Natural killer cell (primary cell): ENCODE results near the gene PDE11A. TPM values are rescaled to one million over a fixed set of nuclear protein-coding genes. Genes with fewer than 3 reads are reported as not detected.

Source experiments
- ATAC-seq, 3 donors: fragments of 150-1000 bp in 2 of 3; fragments of 200-7000 bp in 1 of 3; cut with Tn5 transposase; 1 replicate in 1 of 3; 2 replicates in 2 of 3; pipeline ENCODE4 v1.10.0; 2021; ENCODE audit warnings: mild to moderate bottlenecking in 2 of 3, moderate library complexity in 2 of 3
- DNase-seq, 2 donors: peaks; one replicate each; pipeline versions ENCODE4 v3.0.0 to v3.0.0-alpha.2; 2013 to 2021; ENCODE audit warnings: mixed read lengths in 1 of 2
- H3K27ac ChIP-seq: one replicate; pipeline ENCODE4 v1.5.1; 2013; ENCODE audit warnings: mild to moderate bottlenecking, low read length
- H3K27me3 ChIP-seq: one replicate; pipeline ENCODE4 v1.6.1; 2013; ENCODE audit warnings: low read length; ENCODE audit not compliant: control insufficient read depth, insufficient read depth
- H3K36me3 ChIP-seq: one replicate; pipeline ENCODE4 v1.6.1; 2013; ENCODE audit warnings: low read length; ENCODE audit not compliant: control insufficient read depth, insufficient read depth
- H3K4me1 ChIP-seq: one replicate; pipeline ENCODE4 v1.6.1; 2013; ENCODE audit warnings: low read length; ENCODE audit not compliant: control insufficient read depth, insufficient read depth
- H3K4me3 ChIP-seq: one replicate; pipeline ENCODE4 v1.5.1; 2013; ENCODE audit warnings: low read length
- H3K9me3 ChIP-seq: one replicate; pipeline ENCODE4 v1.6.1; 2013; ENCODE audit warnings: low read length; ENCODE audit not compliant: control insufficient read depth, insufficient read depth
- H3K27ac Mint-ChIP-seq, 2 donors: one replicate each; pipeline ENCODE4 v1.8.0; 2022; ENCODE audit warnings: mild to moderate bottlenecking in 2 of 2, mixed read lengths in 2 of 2, moderate library complexity in 1 of 2
- H3K27me3 Mint-ChIP-seq, 2 donors: one replicate each; pipeline ENCODE4 v1.8.0; 2022; ENCODE audit warnings: low read depth in 2 of 2, mixed read lengths in 2 of 2
- H3K36me3 Mint-ChIP-seq: one replicate; pipeline ENCODE4 v1.8.0; 2022; ENCODE audit warnings: mixed read lengths
- H3K4me1 Mint-ChIP-seq, 2 donors: one replicate each; pipeline ENCODE4 v1.8.0; 2022; ENCODE audit warnings: mixed read lengths in 2 of 2
- H3K4me3 Mint-ChIP-seq: one replicate; pipeline ENCODE4 v1.8.0; 2022; ENCODE audit warnings: mild to moderate bottlenecking, moderate library complexity, mixed read lengths
- H3K9me3 Mint-ChIP-seq, 2 donors: one replicate each; pipeline ENCODE4 v1.8.0; 2022; ENCODE audit warnings: mixed read lengths in 2 of 2
- WGBS: methylation state at CpG from one replicate; pipeline ENCODE4 v1.1.7; 2013; ENCODE audit warnings: missing lambda C conversion rate; ENCODE audit not compliant: insufficient coverage; 5-methylcytosine and 5-hydroxymethylcytosine counted together
- intact Hi-C: fragments of 100-400 bp; cut with micrococcal nuclease; formaldehyde crosslinking; loops from one replicate; pipeline ENCODE4 v1.14.2; 2022
- total RNA-seq, 4 donors: library from RNA; stranded (reverse); fragments of 120-200 nt in 1 of 4; gene quantifications; one replicate each; pipeline versions ENCODE4 v1.2.3 to v1.2.4, GENCODE V29; 2013 to 2022
- TF ChIP-seq, protein P1 (sequence below): fragments of 200-600 bp; IDR thresholded peaks from one replicate; pipeline ENCODE4 v1.8.0; 2022; ENCODE audit warnings: antibody characterized with exemption

The PDE11A gene
- total RNA-seq, 3 donors from 2014 or later (not counting 1 experiment from before 2014, with no cell fraction given), result not detected

- Histone ChIP-seq H3K4me3 (no peak overlapping the region), H3K27me3 (peaks cover 4% of the 10 kb centered on the region), H3K36me3 (no peaks in the 10 kb centered on the region), H3K4me1 (no peaks in the 10 kb centered on the region), H3K9me3 (no peaks in the 10 kb centered on the region), H3K27ac (no peak overlapping the region)
- 100% methylated on average over 1 of the region's 1 CpG for WGBS
- no peak overlapping the region for H3K27ac Mint-ChIP-seq
- H3K27me3 Mint-ChIP-seq, result peaks cover 15 to 32% of the 10 kb centered on the region in 2 donors
- no peaks in the 10 kb centered on the region for H3K4me1 Mint-ChIP-seq
- no peak for ATAC-seq
- DNase-seq, result no peak
- H3K9me3 Mint-ChIP-seq, result no peaks in the 10 kb centered on the region
- TF ChIP-seq, protein P1, sequence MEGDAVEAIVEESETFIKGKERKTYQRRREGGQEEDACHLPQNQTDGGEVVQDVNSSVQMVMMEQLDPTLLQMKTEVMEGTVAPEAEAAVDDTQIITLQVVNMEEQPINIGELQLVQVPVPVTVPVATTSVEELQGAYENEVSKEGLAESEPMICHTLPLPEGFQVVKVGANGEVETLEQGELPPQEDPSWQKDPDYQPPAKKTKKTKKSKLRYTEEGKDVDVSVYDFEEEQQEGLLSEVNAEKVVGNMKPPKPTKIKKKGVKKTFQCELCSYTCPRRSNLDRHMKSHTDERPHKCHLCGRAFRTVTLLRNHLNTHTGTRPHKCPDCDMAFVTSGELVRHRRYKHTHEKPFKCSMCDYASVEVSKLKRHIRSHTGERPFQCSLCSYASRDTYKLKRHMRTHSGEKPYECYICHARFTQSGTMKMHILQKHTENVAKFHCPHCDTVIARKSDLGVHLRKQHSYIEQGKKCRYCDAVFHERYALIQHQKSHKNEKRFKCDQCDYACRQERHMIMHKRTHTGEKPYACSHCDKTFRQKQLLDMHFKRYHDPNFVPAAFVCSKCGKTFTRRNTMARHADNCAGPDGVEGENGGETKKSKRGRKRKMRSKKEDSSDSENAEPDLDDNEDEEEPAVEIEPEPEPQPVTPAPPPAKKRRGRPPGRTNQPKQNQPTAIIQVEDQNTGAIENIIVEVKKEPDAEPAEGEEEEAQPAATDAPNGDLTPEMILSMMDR, result no peak
- no peak overlapping the region for H3K4me3 Mint-ChIP-seq
- H3K36me3 Mint-ChIP-seq, result no peaks in the 10 kb centered on the region
- intact Hi-C loops, result no loop called here
Observed at GRCh38 chr2:177596866-177597265, 475.7 kb downstream of the PDE11A start.

DNA sequence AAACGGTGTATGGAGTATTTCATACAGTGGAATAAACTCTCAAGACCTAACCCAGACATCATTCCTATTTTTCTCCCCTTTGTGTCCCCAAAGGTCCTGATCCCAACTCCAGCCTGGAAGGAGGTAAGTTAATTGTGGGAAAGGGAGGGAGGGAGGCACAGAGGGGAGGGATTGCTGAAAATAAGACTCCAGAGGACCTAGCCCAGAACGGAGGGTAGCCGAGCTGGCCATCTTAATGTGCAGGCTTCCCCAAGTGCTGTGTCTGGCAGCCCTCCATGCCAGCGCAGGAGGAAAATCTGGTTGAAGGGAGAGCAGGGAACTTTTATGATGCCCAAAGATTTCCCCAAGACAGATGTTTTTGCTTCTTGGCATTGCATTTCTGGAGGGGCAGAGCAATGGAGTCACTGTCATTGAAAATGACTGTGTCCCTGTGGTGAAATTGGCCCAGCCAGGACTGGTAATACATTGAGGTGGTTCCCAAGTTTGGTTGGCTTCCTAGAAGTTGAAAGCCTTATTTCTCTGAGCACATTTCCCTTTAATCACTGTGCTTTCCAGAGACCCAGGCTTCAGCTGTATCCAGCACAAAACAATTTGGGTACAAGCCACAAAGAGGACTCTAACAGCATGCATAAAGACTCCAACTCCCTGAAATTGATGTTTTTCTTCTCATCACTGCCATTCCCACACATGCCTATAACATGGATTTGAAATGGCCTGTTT is 477.3 kb downstream of the PDE11A start:
- no peak overlapping the region for H3K4me3 Mint-ChIP-seq
- Histone ChIP-seq H3K4me3 (no peak overlapping the region), H3K36me3 (no peaks in the 10 kb centered on the region), H3K4me1 (no peaks in the 10 kb centered on the region), H3K9me3 (no peaks in the 10 kb centered on the region), H3K27me3 (peaks cover 4% of the 10 kb centered on the region), H3K27ac (no peak overlapping the region)
- DNase-seq (no peak), ATAC-seq (no peak)
- no peak overlapping the region for H3K27ac Mint-ChIP-seq
- 97% methylated on average over 4 of the region's 4 CpGs for WGBS
- no peaks in the 10 kb centered on the region for H3K4me1 Mint-ChIP-seq
- TF ChIP-seq, protein P1, result no peak
- no peaks in the 10 kb centered on the region for H3K9me3 Mint-ChIP-seq
- H3K27me3 Mint-ChIP-seq, result peaks cover 19 to 32% of the 10 kb centered on the region in 2 donors
- H3K36me3 Mint-ChIP-seq, result no peaks in the 10 kb centered on the region
- intact Hi-C loops, result no loop called here

GRCh38 chr2:177593402-177593801 is 479.2 kb downstream of the PDE11A start:
- 85% methylated on average over 3 of the region's 3 CpGs for WGBS
- Mint-ChIP-seq H3K4me3 (no peak overlapping the region), H3K4me1 (no peaks in the 10 kb centered on the region), H3K36me3 (no peaks in the 10 kb centered on the region), H3K27me3 (peaks cover 19 to 27% of the 10 kb centered on the region in 2 donors), H3K27ac (no peak overlapping the region), H3K9me3 (no peaks in the 10 kb centered on the region)
- intact Hi-C loops, result no loop called here
- Histone ChIP-seq H3K9me3 (no peaks in the 10 kb centered on the region), H3K27ac (no peak overlapping the region), H3K4me1 (no peaks in the 10 kb centered on the region), H3K27me3 (no peaks in the 10 kb centered on the region), H3K36me3 (no peaks in the 10 kb centered on the region), H3K4me3 (no peak overlapping the region)
- no peak for DNase-seq
- TF ChIP-seq, protein P1, result no peak
- ATAC-seq, result no peak

GRCh38 chr2:177592945-177593344 is 479.6 kb downstream of the PDE11A start:
- no peaks in the 10 kb centered on the region for H3K4me1 Mint-ChIP-seq
- no peaks in the 10 kb centered on the region for H3K9me3 Mint-ChIP-seq
- no peaks in the 10 kb centered on the region for H3K36me3 Mint-ChIP-seq
- intact Hi-C loops, result no loop called here
- TF ChIP-seq, protein P1, result no peak
- no peak overlapping the region for H3K27ac Mint-ChIP-seq
- H3K4me3 Mint-ChIP-seq, result no peak overlapping the region
- DNase-seq, result no peak
- H3K27me3 ChIP-seq, result no peaks in the 10 kb centered on the region
- H3K4me3 ChIP-seq, result no peak overlapping the region
- ATAC-seq, result no peak
- H3K27me3 Mint-ChIP-seq, result peaks cover 19 to 23% of the 10 kb centered on the region in 2 donors
- H3K9me3 ChIP-seq, result no peaks in the 10 kb centered on the region
- no peaks in the 10 kb centered on the region for H3K4me1 ChIP-seq
- H3K36me3 ChIP-seq, result no peaks in the 10 kb centered on the region
- H3K27ac ChIP-seq, result no peak overlapping the region
